Measurements from ENCODE around the gene TAF11L2.
"Not testable (repeated sequence)": the region's sequence is repeated elsewhere in the genome, so short reads cannot be mapped to it uniquely, and the experiment has no call there.

Gene TAF11L2

DNA sequence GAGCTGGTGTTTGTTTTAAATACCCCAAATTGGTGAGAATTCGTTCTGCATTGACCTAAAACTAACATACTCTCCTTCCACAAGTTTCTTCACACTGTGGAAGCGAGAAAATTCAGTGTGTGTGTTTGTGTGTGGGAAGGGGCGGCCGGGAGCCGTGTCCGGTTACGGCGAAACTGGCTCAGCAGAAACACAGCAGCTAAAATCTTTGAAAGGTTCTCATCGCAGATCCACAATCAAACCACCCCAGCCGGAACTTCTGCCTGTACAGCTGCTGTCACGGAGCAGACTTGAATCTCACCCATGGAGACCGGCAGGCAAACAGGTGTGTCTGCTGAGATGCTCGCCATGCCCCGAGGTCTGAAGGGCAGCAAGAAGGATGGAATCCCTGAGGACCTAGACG lies 23.5 kb downstream of the TAF11L2 start, which contains the start of gene TAF11L4:
TAF11L4 (plus strand) TSS at position 301 of the 400 bp plus-strand sequence.
- not testable (repeated sequence) for H3K4me3 ChIP-seq (ENCODE audit: low read depth, low read length); H3K36me3 ChIP-seq (ENCODE audit: control insufficient read depth in 1 of 2, insufficient read depth in 2 of 2, low read length in 2 of 2); H3K4ac ChIP-seq (ENCODE audit: low read depth, low read length); H3K79me1 ChIP-seq (ENCODE audit: low read length); DNase-seq; H2BK120ac ChIP-seq (ENCODE audit: insufficient read depth, low read length, poor library complexity); H3K23ac ChIP-seq (ENCODE audit: low read length); H3K27ac ChIP-seq (ENCODE audit: low read depth, low read length); H3K4me2 ChIP-seq (ENCODE audit: low read length); H3K27me3 ChIP-seq (ENCODE audit: insufficient read depth, low read length); H4K91ac ChIP-seq (ENCODE audit: low read depth, low read length); H2BK12ac ChIP-seq (ENCODE audit: low read length); H3K79me2 ChIP-seq (ENCODE audit: control insufficient read depth, insufficient read depth, low read length, poor library complexity); H3K9ac ChIP-seq (ENCODE audit: low read length); H3K18ac ChIP-seq (ENCODE audit: low read length); H3K9me3 ChIP-seq (ENCODE audit: insufficient read depth, low read depth, low read length); H2BK5ac ChIP-seq (ENCODE audit: low read depth, low read length, poor library complexity); H4K12ac ChIP-seq (ENCODE audit: low read depth, low read length); H2AFZ ChIP-seq (ENCODE audit: insufficient read depth, low read length, poor library complexity); H3K14ac ChIP-seq (ENCODE audit: low read length); H4K8ac ChIP-seq (ENCODE audit: low read depth, low read length); H2AK5ac ChIP-seq (ENCODE audit: low read length); H3K4me1 ChIP-seq (ENCODE audit: control insufficient read depth in 1 of 2, insufficient read depth in 2 of 2, low read length in 2 of 2)
- no CpG with 5 or more reads among the region's 15 CpGs for WGBS (ENCODE audit: extremely low coverage, insufficient coverage, insufficient read length)

DNA sequence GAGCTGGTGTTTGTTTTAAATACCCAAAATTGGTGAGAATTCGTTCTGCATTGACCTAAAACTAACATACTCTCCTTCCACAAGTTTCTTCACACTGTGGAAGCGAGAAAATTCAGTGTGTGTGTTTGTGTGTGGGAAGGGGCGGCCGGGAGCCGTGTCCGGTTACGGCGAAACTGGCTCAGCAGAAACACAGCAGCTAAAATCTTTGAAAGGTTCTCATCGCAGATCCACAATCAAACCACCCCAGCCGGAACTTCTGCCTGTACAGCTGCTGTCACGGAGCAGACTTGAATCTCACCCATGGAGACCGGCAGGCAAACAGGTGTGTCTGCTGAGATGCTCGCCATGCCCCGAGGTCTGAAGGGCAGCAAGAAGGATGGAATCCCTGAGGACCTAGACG lies 26.9 kb downstream of the TAF11L2 start, which contains the start of gene TAF11L5:
TAF11L5 (plus strand) TSS at position 301 of the 400 bp plus-strand sequence.
- not testable (repeated sequence) for H3K79me1 ChIP-seq (ENCODE audit: low read length); H3K23ac ChIP-seq (ENCODE audit: low read length)

DNA sequence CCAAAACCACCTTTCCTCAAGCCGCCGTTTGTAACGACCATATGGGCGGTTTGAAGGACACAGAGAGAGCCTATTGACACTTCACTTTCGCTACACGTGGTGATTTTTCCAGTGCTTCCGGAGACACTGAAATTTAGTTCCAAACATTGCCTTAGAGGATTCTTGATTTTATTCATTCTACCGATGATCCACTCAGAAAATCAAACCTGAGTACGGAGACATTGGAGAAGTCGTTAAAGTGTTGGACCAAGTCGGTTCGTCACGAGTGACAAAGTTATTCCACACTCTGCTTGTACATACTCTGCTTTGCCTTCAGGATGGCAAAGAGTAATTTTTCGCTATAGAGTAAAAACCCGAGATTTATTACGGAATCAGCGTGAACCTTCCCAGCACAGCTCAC lies 28.5 kb downstream of the TAF11L2 start:
- not testable (repeated sequence) for H4K91ac ChIP-seq (ENCODE audit: low read depth, low read length); H2BK12ac ChIP-seq (ENCODE audit: low read length); H3K9ac ChIP-seq (ENCODE audit: low read length); H3K79me2 ChIP-seq (ENCODE audit: control insufficient read depth, insufficient read depth, low read length, poor library complexity); H3K9me3 ChIP-seq (ENCODE audit: insufficient read depth, low read depth, low read length); H3K27ac ChIP-seq (ENCODE audit: low read depth, low read length); H3K36me3 ChIP-seq (ENCODE audit: control insufficient read depth in 1 of 2, insufficient read depth in 2 of 2, low read length in 2 of 2); H3K4me1 ChIP-seq (ENCODE audit: control insufficient read depth in 1 of 2, insufficient read depth in 2 of 2, low read length in 2 of 2); H2BK120ac ChIP-seq (ENCODE audit: insufficient read depth, low read length, poor library complexity); H2BK5ac ChIP-seq (ENCODE audit: low read depth, low read length, poor library complexity); H4K8ac ChIP-seq (ENCODE audit: low read depth, low read length); H3K18ac ChIP-seq (ENCODE audit: low read length); DNase-seq; H3K23ac ChIP-seq (ENCODE audit: low read length); H3K4me2 ChIP-seq (ENCODE audit: low read length); H3K79me1 ChIP-seq (ENCODE audit: low read length); H3K14ac ChIP-seq (ENCODE audit: low read length); H3K4ac ChIP-seq (ENCODE audit: low read depth, low read length); H3K27me3 ChIP-seq (ENCODE audit: insufficient read depth, low read length); H4K12ac ChIP-seq (ENCODE audit: low read depth, low read length); H2AK5ac ChIP-seq (ENCODE audit: low read length); H3K4me3 ChIP-seq (ENCODE audit: low read depth, low read length); H2AFZ ChIP-seq (ENCODE audit: insufficient read depth, low read length, poor library complexity)
- no CpG with 5 or more reads among the region's 17 CpGs for WGBS (ENCODE audit: extremely low coverage, insufficient coverage, insufficient read length)

More for the DNA sequence above, 26.9 kb downstream of the TAF11L2 start, which contains the start of gene TAF11L5:
- not testable (repeated sequence) for H3K9me3 ChIP-seq (ENCODE audit: insufficient read depth, low read depth, low read length); H3K4me2 ChIP-seq (ENCODE audit: low read length); H2AFZ ChIP-seq (ENCODE audit: insufficient read depth, low read length, poor library complexity); H3K79me2 ChIP-seq (ENCODE audit: control insufficient read depth, insufficient read depth, low read length, poor library complexity); H3K4me3 ChIP-seq (ENCODE audit: low read depth, low read length); H3K14ac ChIP-seq (ENCODE audit: low read length); H2AK5ac ChIP-seq (ENCODE audit: low read length); H2BK12ac ChIP-seq (ENCODE audit: low read length); H3K36me3 ChIP-seq (ENCODE audit: control insufficient read depth in 1 of 2, insufficient read depth in 2 of 2, low read length in 2 of 2); H3K4ac ChIP-seq (ENCODE audit: low read depth, low read length); H4K12ac ChIP-seq (ENCODE audit: low read depth, low read length); DNase-seq; H4K8ac ChIP-seq (ENCODE audit: low read depth, low read length); H3K18ac ChIP-seq (ENCODE audit: low read length); H2BK120ac ChIP-seq (ENCODE audit: insufficient read depth, low read length, poor library complexity); H2BK5ac ChIP-seq (ENCODE audit: low read depth, low read length, poor library complexity); H3K27me3 ChIP-seq (ENCODE audit: insufficient read depth, low read length); H3K9ac ChIP-seq (ENCODE audit: low read length); H3K4me1 ChIP-seq (ENCODE audit: control insufficient read depth in 1 of 2, insufficient read depth in 2 of 2, low read length in 2 of 2); H3K27ac ChIP-seq (ENCODE audit: low read depth, low read length); H4K91ac ChIP-seq (ENCODE audit: low read depth, low read length)
- WGBS (ENCODE audit: extremely low coverage, insufficient coverage, insufficient read length): no CpG with 5 or more reads among the region's 15 CpGs

DNA sequence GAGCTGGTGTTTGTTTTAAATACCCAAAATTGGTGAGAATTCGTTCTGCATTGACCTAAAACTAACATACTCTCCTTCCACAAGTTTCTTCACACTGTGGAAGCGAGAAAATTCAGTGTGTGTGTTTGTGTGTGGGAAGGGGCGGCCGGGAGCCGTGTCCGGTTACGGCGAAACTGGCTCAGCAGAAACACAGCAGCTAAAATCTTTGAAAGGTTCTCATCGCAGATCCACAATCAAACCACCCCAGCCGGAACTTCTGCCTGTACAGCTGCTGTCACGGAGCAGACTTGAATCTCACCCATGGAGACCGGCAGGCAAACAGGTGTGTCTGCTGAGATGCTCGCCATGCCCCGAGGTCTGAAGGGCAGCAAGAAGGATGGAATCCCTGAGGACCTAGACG lies 30.3 kb downstream of the TAF11L2 start, which contains the start of gene TAF11L6:
TAF11L6 (plus strand) TSS at position 301 of the 400 bp plus-strand sequence.
- H4K12ac ChIP-seq (ENCODE audit: low read depth, low read length); H3K23ac ChIP-seq (ENCODE audit: low read length); H3K36me3 ChIP-seq (ENCODE audit: control insufficient read depth in 1 of 2, insufficient read depth in 2 of 2, low read length in 2 of 2); H2BK12ac ChIP-seq (ENCODE audit: low read length); H3K4me1 ChIP-seq (ENCODE audit: control insufficient read depth in 1 of 2, insufficient read depth in 2 of 2, low read length in 2 of 2); H2AK5ac ChIP-seq (ENCODE audit: low read length); H3K27ac ChIP-seq (ENCODE audit: low read depth, low read length); H3K18ac ChIP-seq (ENCODE audit: low read length); H2BK120ac ChIP-seq (ENCODE audit: insufficient read depth, low read length, poor library complexity); H3K27me3 ChIP-seq (ENCODE audit: insufficient read depth, low read length); H2BK5ac ChIP-seq (ENCODE audit: low read depth, low read length, poor library complexity); H2AFZ ChIP-seq (ENCODE audit: insufficient read depth, low read length, poor library complexity); H3K14ac ChIP-seq (ENCODE audit: low read length); H3K9ac ChIP-seq (ENCODE audit: low read length); H3K79me2 ChIP-seq (ENCODE audit: control insufficient read depth, insufficient read depth, low read length, poor library complexity); H3K79me1 ChIP-seq (ENCODE audit: low read length); H4K8ac ChIP-seq (ENCODE audit: low read depth, low read length); H3K4me2 ChIP-seq (ENCODE audit: low read length); H3K9me3 ChIP-seq (ENCODE audit: insufficient read depth, low read depth, low read length); H4K91ac ChIP-seq (ENCODE audit: low read depth, low read length); H3K4ac ChIP-seq (ENCODE audit: low read depth, low read length); H3K4me3 ChIP-seq (ENCODE audit: low read depth, low read length); DNase-seq: not testable (repeated sequence)
- no CpG with 5 or more reads among the region's 15 CpGs for WGBS (ENCODE audit: extremely low coverage, insufficient coverage, insufficient read length)
